GM21723 (cell line): ENCODE measurements around the gene FAM240A.

Source experiments
- ATAC-seq: cut with Tn5 transposase; IDR thresholded peaks from one replicate; pipeline ENCODE4 v1.9.1; 2021; ENCODE audit warnings: mild to moderate bottlenecking, moderate library complexity; ENCODE audit not compliant: unreplicated experiment

Gene FAM240A

DNA sequence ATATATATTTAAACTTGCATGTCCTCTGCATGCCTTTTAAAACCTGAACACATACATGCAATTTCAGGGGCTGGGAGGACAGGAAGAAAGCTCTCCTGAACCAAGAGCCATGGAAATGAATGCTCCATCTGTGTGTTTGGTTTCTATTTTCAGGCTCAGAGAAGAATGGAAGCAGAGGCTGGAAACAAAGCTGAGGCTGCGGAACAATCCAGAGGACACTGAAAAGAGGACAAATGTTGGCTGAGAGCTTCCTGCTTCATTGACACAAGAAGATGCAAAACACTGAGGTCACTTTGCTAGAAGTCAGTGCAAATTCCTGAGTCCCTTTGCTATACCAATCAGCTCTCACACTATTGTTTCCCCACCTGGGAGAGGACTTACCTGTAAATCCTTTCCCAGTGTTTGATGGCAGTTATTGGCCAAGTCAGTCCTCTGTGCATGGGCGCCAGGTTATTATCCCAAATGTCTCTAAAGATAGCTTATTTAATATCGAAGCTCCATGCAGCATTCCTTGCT is 12.7 kb downstream of the FAM240A start:
- ATAC-seq = no peak

DNA sequence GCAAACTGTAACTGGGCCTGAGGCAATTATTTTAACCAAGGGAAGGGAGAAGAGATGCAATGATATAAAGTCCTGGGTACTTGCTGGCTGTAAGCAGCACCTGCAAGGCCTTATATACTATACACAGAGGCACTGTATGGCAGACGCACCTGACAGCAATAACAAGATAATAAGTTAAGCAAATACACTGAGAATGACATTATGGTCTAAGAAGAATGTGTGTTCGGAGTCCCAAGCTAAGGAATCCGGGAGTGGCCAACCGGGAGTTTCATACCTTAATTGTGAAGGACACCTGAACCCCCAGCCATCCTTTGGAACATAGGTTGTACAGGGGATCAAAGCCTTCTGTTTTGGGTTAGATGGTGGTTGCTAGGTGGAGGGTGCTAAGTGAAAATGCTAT is 13.7 kb downstream of the FAM240A start:
- ATAC-seq = no peak

DNA sequence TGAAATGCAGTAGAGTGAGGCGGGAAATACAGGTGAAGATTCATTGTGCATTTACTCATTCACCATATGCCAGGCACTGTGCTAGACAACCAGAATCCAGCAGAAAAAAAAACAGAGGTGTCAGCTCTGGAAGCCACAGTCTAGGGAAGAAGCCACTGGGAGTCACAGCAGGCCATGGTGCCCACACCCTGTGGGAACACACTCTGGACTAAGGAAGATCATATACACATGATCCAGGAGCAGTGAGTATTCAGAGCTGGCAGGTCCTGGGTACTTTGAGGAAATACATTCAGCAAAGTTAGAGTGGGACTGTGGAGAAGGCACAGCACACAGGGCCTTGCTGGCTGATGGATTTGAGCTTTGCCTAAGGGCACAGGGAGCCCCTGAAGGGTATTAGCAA is 14.8 kb downstream of the FAM240A start:
- no peak for ATAC-seq

DNA sequence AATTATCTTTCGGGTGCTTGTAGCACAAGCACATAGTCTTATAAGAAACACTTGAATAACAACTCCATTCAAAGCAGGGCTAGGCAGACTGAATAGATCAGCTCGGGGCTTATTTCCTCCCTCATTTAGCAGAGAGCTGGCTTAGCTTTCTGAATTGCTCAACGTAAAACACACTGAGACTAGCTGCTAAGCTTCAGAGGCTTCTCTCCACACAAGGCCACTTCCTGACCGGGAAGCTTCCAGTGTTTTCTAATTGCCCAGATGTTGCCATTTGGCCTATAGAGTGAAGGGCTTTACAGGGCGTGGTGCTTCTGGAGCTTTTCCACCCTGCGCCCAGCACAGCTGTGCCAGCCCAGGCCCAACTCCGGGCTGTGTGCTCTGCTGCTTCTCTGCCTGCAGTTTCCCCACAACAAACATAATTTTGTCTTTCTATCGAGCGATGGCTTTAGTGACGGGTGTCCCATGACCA is 16.6 kb downstream of the FAM240A start:
- ATAC-seq = no peak

DNA sequence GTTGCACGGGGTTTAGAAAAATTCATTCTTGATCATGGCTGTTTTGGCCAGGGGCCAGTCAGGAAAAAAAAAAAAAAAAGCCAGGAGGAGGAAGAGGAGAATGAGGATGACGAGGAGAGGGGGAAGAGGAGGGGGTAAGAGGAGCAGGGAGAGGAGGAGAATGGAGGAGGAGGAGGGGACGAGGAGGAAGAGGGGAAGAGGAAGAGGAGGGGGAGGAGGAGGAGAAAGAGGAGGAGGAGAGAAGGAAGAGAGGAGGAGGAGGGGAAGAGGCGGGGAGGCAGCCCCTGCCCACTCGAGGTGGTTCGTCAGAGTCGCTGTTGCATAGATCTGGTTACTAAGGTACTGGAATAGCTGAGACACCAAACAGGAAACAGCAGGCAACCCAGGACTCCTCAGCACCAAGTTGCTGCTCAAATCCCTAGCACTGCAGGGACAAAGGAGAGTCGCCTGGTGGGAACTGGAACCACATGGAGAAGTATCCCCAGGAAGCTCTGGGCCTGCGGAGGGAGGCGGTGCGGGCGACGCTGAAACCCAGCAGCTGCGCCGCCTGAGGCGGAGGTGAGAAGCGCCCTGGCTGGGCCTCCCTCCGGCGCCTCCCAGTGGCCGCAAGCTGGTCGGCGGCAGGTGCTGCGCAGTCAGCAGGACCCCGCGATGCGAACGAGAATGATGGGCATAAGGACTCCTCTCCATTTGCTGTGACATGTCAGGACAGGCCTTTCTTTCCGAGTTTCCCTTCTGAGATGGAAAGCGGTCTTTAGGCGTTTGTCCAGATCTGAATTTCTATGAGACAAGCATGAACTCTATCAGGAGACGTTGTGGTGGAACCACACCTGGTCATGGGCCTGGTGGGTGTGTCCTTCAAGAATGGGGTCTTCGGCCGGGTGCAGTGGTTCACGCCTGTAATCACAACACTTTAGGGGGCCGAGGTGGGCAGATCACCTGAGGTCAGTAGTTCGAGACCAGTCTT is 17.5 kb downstream of the FAM240A start:
- ATAC-seq = peak; percentile 86

DNA sequence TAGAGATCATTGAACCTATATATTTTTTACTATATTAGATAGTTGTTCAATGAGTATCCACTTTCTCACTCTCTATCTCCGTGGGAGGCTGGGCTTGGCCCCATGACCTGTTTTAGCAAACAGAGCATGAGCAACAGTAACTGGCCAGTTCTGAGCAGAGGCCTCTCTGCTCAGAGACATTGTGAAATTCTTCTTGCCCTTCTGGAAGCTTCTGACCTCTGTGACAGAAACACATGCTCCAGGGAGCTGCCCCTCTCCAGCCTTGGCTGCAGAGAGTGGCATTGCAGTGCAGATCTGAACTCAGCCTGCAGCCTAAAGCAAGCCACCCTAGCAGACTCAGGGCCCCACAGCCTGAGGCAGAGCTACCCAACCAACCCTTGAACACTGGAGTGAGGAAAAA is 20.5 kb downstream of the FAM240A start:
- no peak for ATAC-seq

DNA sequence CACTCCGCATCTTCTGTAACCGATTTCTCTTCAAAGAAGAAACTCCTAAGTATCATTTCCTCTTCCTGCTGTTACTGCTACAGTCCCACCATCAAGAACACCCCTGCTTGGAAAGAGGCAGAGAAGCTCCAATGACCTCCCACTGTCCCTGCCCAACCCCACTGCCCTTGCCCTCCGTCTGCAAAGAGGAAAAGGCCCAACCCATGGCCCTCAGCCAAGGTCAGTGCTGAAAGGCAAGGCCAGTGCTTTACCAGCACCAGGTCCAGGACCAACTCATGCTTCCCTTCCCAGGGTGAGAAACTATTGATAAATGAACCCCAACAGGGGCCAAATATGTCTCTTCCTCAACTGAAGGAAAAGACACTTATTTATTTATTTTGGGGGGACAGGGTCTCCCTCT is 22.5 kb downstream of the FAM240A start:
- no peak for ATAC-seq

DNA sequence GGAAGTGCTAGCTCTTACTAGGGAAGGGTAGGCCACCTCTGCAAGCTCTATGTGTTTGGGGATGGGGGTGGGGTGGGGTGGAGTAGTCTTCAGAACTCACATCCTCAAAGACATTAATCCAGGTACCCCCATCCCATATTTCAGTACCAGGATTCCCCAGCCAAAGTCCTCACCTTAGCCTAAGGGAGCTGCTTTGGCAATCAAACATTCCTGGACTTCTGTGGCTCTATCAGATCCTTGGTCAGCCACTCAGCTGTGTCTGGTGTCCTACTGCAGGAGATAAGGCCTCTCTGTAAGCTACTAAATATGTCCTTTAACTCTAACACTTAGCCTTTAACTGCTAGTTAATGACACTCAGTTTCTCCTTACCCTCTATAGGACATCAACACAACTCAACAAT is 26.9 kb downstream of the FAM240A start:
- no peak for ATAC-seq

DNA sequence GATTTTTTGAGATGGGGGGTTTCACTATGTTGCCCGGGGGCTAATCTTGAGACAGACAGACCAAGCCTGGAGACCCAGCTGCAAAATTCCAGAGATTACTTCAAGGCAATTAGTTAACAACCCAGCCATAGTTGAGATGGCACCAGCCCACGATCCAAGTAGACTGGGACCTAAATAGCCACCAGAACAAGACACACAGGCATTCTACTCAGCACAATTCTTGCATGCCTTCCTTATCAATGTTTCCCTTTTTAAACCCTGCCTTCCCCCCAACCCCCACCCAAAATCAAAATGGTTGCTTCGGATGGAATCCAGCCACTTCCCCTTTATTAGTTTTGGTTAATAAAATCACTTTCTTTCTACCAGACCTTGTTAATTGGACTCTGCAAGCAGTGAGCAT is 28.6 kb downstream of the FAM240A start:
- ATAC-seq = no peak

DNA sequence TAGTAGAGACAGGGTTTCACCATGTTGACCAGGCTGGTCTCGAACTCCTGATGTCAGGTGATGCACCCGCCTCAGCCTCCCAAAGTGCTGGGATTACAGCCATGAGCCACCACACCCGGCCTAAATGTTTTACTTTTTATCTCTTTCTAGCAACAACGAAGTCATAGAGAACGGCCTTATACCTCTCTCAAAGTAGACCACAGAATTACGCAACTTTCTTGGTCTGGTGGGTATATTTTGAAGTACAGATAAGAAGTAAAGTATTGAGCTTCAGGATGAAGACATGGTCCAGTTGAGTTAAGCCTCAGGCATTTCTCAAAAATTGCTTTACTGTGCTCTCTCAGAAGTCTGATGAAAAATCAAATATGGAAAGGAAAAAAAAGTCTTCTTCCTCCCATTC is 30.6 kb downstream of the FAM240A start:
- no peak for ATAC-seq

DNA sequence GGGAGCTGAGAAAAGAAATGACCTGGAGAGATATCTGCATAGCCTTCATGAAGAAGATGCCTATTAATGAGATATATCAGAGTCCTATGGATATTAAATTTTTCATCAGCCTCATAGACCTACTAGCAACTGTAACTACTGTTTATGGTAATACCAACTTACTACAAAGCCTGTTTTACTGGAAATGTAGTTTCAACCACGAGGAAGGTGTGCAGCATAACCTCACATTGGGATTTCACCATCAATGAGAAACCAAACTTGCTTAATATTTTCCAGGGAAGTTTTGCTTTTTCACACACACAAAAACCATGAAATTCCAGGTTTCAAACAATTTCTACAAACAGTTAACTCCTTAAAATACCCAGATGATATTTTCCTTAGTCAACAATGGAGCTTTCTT is 31.4 kb downstream of the FAM240A start:
- ATAC-seq = no peak

DNA sequence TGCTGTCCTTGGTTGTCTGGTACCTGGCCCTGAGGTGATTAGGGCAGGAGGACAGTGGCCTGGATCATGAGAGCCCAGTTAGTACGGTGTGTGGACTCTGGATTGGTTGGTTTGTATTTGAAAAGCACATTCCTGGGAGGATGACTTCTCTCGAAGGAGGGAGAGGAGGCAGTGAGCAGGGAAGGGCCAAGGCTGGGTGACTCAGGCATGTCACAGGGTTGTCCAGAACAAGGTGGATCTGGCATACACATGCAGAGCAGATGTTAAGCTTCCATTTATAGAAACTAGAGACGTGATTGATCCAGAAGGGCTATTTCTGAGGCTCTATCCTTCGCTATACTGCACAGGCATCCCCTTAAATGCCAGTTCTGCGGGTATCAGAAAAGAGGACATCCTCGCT is 34.4 kb downstream of the FAM240A start:
- ATAC-seq = no peak

DNA sequence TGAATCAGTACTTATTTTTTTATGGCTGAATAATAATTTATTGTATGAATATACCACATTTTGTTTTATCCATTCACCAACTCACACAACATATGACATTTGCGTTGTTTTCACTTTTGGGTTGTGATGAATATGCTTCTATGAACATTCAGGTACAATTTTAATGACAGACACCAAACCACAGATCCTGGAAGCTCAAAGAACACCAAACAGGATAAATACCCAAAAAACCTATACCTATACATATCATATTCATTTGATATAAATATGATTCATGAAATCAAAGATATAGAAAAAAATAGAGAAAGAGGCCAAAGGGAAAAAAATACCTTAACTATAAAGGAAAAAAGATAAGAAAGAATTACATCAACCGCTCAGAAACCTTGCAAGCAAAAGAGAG is 35.8 kb downstream of the FAM240A start:
- ATAC-seq = no peak

DNA sequence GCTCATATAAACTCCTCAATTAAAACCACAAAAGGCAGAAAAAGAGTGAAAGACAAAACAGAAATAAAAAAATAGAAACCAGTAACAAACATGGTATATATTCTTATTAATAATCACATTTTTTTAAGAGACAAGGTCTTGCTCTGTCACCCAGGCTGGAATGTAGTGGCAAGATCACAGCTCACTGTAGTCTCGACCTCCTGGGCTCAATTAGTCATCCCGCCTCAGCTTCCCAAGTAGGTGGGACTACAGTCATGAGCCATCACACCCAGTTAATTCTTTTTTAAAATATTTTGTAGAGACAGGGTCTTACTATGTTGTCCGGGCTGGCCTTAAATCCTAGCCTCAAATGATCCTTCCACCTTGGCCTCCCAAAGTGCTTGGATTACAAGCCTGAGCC is 37.1 kb downstream of the FAM240A start:
- no peak for ATAC-seq

DNA sequence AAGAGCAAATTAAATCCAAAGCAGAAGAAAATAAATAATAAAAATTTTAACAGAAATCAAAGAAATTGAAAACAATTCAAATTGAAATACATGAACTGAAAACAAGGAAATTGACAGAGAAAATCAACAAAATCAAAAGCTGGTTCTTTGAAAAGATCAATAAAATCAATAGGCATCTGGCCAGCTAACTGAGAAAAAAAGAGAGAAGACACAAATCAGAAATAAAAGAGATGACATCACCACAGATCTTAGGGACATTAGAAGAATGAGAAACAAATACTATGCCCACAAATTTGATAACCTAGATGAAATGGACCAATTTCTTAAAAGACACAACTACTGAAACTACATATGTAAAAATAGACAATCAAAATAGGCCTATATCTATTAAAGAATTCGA is 38.8 kb downstream of the FAM240A start:
- no peak for ATAC-seq

DNA sequence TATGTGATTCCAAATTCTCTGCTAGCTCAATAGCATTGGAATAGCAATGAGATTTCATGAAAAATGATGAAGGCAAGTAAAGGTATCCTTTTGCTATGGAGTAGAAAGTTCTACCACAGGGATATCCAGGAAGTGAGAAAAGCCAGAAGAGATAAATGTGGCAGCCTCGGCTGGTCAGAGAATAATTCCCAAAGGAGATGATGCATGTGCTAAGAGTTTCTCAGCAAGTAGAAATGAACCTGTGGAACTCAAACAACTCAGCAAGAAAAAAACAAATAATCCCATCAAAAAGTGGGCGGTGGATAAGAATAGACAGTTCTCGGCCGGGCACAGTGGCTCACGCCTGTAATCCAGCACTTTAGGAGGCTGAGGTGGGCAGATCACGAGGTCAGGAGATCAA is 42.9 kb downstream of the FAM240A start:
- no peak for ATAC-seq

DNA sequence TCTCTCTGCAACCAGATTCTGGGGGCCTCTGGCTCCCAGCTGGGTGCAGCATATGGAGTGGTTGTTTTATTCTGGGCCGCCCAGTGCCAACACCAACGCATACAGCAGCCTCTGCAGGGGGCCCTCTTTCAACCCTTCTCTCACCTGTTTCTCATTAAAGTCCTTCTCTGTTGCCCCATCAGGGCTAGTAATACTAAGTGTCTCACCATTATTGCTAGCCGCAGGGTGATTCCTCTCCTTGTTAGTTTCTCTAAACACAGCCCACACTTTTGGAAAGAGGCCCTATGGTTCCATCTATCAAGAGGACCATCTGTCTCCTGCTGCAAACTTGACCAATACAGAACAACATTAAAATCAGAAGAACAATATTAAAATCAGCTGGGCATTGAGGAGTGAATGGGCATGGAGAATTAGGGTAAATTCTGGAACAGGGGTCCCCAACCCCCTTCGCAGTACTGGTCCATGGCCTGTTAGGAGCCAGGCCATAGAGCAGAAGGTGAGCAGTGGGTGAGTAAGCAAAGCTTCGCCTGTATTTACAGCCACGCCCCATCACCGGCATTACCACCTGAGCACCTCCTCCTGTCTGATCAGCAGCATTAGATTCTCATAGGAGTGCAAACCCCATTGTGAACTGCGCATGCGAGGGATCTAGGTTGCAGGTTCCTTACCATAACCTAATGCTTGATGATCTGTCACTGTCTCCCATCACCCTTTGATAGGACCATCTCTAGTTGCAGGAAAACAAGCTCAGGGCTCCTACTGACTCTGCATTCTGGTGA is 44.6 kb downstream of the FAM240A start:
- no peak for ATAC-seq

DNA sequence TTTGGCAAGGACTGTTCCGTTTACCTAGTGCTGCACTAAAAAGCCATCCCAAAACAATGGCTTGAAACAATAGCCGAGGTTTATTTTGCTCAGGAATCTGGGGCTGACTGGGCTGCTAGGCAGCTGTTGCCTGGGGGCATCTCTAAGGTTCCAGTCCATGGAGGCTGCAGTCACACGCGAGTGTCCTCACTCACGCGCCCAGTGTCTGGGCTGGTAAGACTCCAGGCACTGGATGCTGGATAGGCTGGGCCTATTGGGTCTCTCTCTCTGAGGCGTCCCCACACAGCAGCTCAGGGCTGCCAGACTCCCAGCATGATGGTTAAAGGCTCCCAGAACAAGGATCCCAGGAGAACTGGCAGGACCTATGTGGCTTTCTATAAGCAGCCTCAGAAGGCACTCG is 47.0 kb downstream of the FAM240A start:
- no peak for ATAC-seq

DNA sequence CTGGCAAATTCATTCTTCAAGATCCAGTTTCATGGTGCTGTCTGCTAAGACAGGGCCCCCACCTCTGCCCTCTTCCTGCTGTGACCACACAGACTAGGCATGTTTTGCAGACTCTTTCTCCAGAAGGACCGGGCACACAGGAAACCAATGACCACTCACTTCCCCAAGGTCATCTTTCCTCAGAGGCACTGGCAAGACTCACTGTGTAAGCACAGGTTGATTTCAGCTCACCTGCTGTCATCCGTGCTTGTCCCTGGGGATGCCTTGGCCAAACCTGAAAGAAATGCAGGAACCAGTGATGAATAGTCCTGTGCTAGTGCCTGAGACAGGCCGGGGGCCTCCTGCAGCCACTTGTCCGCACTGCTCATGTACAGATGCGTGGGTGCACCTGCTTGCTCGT is 47.7 kb downstream of the FAM240A start:
- no peak for ATAC-seq

DNA sequence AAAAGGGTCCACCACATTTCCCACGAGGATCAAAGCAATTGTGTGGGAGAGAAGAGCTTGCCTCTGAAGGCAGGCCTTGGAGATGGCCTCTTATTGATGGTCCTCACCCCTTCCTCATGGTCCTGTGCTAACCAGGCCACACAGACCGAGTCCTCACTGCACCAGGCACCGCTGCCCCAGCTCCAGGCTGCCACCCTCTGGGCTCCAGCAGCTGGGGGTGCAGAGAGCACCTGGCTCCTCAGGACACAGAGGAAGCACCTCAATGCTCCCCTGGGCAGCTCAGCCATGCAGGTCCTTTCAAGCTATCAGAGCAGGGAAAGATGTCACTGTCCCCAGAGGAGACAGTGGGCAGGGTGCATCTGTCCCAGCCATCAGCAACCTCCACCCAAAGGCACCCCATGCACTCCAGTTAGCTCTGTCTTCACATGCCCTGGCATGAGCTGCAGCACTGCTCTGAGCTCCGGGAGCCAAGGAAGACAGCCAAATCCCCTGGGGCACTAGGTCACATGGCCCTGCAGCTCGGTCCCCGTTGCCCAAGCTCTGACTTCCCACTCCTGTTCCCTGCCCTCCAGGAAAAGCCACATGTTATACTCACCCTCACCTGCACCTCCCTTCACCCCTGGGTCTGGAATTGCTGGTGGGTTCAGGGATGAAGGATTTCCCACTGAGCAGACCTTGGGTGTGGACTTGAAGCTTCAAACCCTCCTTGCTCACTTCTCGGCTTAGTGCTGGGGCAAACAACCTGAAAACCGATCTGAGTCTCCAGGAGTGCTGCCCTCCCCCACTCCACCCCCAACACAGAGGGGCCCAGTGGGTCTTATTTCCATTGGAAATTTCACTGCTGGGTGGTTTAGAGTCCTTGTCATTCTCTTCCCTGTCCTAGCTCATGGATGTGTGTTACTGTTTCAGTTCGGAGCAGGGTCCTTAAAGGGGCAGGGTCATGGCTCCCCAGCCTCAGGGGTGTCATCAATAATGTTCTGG is 48.5 kb downstream of the FAM240A start:
- ATAC-seq = no peak
